HG03103 (cell line): ENCODE results near the gene HIP1.
"Not testable (repeated sequence)": the region's sequence is repeated elsewhere in the genome, so short reads cannot be mapped to it uniquely, and the experiment has no call there.

Experiments
- ATAC-seq: cut with Tn5 transposase; IDR thresholded peaks from one replicate; pipeline ENCODE4 v1.9.1; 2021; ENCODE audit warnings: low read depth; ENCODE audit not compliant: unreplicated experiment

HIP1 gene

DNA sequence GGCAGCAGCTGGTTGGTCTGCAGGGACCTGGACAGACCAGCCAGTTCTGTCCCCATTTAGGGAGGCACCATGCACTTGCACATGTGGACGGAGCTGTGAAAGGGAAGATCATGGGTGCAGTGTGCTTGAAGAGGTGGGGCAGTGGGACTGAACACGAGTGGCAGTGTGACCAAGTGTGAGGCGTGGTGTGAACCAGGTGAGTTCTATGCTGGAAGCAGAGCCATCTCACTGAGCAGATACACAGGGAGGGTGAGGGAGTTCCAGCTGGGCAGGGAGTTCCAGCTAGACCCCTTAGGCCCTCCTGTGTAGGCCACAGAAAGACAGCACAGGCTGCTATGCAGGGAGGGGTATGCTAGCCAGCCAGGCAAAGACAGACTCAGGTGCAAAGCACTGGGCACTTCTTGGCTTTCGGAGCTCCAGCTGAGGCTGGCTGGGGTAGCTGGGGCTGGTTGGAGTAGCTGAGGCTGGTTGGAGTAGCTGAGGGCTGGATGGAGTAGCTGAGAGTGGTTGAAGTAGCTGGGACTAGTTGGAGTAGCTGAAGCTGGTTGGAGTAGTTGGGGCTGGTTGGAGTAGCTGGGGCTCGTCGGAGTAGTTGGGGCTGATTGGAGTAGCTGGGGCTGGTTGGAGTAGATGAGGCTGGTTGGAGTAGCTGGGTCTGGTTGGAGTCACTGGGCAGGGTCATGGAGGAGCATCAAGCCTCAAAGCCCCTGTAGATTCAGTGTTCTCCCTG lies 90.9 kb downstream of the HIP1 start:
- no peak for ATAC-seq

DNA sequence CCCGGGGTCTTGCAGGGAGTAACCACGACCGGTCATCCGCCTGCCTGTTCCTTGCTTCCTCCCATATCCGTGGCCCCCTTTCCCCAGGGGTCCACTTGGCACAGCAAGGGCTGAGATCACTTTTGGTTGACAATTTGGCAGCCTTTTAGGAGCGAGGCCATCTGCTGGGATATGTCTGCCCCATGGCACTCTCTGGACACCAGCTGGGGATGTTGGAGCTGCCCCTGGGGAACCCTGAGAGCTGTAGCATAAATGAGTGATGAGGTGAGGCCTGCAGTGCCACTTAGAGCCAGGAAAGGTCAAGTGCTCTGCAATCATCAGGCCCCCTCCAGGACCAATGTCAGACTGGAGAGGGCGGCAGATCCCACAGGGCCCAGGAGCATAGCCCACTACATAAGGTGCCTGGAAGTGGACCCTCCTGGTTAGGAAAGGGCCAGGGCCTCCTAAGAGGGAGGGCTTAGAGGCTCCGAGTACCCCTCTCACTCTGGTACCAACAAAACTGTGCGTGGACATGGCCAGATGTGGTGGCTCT lies 92.1 kb downstream of the HIP1 start:
- ATAC-seq, result no peak

DNA sequence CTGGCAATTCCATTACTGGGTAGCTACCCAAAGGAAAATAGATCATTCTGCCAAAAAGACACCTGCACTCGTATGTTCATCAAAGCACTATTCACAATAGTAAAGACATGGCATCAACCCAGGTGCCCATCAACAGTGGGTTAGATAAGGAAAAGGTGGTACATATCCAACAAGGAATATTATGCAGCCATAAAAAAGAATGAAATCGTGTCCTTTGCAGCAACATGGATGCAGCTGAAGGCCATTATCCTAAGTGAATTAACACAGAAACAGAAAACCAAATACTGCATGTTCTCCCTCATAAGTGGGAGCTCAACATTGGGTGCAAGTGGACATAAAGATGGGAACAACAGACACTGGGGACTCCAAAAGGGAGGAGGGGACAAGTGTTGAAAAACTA lies 93.2 kb downstream of the HIP1 start:
- no peak for ATAC-seq

DNA sequence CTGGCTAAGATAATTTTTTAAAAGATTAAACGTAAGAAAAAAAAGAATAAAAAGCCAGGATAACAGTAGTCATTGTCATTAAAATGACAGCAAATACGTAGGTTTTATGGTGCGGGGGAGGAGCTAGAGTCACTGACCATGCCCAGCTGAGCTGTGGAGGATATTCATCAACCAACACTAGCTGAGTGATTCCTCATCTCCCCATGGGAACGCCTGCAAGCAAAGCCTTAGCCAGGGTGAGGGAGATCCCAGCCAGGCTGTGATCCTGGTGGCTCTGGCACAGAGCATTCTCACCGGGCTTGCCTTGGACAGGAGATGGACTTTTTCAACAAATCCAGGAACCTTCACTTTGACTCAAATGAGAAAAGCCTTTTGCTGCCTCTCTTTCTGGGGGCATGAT lies 94.2 kb downstream of the HIP1 start:
- ATAC-seq, result no peak

DNA sequence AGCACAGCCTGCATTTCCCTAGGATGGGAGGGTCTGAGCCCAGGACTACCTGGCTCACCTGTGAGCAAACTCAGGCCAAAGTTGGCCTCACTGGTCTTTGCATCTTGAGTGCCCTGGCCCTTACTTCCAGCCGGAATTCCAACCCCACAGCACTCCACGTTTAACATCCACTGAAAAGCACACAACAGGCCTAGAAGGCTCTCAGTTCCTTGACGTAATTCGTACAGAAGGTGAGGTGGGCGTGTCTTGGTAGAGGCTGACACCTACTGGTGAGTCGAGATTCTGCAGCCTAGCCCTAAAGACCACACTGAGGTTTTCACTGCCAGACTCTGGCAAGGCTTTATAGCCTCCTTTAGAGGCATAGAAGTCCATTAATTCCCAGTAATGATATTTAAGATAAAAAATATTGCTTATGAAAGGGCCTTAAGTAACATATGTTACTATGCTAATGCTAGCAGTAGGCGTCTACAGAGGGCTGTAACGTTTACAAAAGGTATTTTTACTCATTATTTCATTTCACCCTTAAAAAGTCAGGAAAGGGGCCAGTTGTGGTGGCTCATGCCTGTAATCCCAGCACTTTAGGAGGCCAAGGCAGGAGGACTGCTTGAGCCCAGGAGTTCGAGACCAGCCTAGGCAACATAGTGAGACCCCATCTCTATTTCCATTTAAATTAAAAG lies 95.8 kb downstream of the HIP1 start:
- ATAC-seq, result no peak

DNA sequence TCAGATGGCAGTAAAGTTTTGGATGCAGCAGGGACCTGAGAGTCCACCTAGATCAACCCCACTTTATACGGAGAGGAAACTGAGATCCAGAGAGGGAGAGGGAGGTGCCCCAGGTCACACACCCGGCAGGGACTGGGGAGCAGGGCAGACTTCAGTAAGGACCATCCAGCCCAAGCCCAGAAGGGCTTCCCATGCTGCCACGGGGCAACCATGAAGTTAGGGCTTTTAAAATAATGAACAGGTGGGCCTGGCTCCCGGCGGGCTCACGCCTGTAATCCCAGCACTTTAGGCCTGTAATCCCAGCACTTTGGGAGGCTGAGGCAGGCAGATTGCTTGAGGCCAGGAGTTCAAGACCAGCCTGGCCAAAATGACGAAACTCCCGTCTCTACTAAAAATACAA lies 98.5 kb downstream of the HIP1 start:
- ATAC-seq, result no peak

DNA sequence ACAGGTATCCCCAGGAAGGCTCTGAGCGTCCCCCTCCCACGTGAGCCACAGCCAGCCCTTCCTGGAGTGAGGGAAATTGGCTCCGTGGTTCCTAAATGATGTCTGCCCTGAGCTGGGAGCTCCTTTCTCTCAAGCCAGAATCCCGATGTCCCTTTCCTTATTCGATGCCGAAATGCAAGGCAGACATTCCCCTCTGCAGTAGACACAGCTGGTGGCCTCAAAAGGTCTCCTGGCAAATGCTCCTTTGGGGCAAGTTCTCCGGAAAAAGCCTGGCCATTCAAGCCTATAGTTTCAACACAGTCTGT lies 98.9 kb downstream of the HIP1 start:
- ATAC-seq, result no peak

DNA sequence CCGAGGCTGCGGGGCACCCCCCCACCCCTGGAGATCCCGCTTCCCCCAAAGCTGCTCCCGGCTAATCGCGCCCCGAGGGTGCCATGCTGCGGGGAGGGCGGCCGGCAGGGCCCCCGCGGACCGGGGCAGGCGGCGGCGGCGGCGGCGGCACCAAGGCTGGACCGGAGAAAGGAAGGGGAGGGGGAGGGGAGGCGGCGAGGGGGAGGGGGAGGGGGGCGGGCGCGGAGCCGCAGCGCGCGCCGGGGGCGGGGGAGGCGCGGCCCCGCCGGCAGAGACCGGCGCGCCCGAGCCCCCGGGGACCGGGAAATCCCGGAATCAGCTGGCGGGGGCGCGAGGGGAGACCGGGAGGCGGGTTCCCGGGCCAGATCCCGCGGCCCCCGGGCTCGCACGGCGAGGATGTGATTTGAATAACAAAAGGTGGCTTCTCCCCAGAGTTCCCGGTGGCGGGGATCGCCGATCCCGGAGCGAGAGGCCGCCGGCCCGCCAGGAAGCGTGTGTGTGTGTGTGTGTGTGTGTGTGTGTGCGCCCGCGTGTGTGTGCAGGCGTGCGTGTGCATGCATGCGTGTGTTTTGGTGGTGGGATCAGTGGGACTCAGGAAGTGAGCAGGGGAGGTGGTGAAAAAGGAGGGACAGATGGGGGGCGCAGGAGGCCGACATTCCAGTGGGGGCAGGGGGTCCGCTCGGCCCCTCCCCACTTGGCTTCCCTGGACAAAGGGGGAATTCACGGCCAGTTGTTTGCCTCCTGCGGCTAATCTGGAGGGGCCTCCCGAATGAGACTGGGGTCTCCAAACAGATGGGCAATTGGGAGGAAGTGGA lies 99.5 kb downstream of the HIP1 start:
- no peak for ATAC-seq

DNA sequence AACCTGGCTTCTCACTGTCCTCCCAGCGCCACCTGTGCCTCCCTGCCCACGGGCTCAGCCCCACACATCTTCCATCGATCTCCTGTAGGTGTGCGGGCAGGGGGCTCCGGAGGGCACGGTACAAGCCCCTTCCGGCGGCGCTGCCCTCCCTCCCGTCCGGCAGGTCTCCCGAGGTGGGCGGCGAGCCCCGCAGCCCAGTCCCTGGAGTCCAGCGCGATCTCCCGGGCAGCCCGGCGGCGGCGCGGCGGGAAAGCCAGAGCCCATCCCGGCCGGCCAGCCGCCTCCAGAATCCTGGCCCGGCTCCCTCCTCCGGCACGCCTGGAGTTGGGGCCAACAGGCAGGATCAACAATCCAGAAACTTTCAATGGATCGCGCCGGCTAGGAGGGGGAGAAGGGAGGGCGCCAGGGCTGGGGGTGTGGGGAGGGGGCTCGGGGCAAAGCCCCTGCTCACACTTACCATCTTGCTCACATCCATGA lies 100.1 kb downstream of the HIP1 start:
- ATAC-seq, result no peak

DNA sequence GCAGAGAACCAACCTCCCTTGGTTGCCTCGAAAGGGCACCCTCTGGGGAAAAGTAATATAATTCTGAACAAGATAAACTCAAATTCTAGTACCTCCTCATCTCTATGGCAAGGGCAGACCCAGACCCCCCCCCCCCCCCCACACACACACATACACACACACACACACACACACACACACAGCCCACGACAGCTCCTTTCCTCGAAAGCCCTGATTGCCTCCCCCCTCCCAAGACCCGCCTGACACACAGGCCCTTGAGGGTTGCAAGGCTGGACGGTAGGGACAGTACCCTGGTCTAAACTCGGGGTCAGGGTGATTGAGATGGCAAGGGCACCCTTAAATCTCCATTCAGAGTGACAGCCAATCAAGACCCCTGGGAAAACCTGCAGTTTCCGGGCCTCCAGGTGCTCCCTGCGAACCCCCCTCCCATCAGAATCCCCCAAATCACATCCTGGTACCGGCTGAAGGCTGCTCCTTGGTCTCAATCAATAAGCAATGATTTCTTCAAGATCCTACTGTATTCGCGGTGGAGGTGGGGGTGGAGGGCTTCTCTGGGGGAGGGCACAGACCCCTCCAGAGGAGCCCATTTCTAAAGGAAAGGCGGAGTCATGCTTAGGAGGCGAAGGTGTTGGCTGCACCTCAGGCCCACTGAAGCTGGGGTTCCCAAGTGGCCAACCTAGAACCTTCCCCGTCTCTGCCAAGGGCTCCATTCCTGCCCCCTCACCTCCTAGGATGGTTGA lies 100.7 kb downstream of the HIP1 start:
- no peak for ATAC-seq

DNA sequence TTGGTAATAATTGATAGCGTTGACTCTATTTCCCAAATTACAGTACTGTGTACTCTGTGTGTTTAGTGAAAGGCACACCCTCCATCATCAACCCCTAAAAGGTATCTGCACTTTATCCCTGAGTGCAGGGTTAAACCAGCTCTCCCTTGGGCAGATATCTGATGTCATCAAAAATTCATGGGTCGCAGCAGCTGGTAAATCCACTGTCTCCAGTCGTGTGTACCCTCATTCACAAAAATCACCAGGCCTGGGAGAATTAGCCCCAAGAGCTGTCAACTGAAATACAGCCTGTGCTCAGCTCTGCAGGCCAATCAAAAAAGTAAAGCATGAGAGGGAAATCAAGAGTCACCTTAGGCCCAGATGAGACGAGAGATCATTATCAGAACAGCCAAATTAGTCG lies 103.7 kb downstream of the HIP1 start:
- ATAC-seq, result no peak

DNA sequence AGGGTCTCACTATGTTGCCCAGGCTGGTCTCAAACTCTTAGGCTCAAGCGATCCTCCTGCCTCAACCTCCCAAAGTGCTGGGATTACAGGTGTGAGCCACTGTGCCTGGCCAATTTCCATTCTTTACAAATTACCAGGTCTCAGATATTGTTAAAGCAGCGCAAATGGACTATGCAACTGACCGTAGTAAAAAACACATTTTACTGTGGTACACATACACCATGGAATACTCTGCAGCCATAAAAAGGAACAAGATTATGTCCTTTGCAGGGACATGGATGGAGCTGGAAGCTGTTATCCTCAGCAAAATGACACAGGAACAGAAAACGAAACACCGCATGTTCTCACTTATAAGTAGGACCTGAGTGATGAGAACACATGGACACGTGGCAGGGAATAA lies 106.2 kb downstream of the HIP1 start:
- not testable (repeated sequence) for ATAC-seq

DNA sequence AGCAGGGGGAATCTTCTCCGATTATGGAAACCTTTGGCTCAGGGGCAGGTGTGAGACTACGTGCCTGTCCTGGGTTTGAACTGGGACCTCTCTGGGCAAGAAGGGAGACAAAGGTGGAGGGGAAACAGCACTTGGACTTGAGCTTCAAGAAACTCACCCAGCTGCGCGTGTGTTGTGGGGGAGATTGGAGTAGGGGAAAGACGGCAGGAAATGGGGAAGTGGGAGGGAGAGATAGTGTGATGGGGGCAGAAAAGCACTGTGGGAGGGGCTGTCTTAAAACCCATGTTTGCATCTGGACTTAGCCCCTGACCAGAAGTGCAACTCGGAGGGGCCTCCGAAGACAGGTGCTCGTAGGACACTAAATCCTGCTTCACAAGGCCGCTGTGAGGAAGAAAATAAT lies 107.0 kb downstream of the HIP1 start:
- no peak for ATAC-seq

DNA sequence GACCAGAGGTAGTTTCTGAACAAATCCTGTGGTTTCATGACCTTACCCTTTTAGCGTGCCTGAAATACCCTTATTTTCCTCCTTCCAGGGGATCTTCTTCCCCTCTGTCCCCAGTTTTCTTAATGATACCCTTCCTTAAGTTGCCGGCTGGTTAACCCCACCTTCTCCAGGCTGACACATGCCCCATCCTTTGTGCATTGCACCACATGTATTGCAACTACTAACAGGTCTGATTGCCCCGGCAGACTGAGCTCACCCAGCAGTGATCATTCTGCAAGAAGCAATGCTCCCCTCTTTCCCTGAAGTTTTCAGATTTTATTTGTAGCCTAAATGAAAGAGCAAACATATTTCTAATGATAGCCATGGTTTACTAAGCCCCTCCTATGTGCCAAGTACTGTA lies 108.2 kb downstream of the HIP1 start:
- ATAC-seq, result no peak

DNA sequence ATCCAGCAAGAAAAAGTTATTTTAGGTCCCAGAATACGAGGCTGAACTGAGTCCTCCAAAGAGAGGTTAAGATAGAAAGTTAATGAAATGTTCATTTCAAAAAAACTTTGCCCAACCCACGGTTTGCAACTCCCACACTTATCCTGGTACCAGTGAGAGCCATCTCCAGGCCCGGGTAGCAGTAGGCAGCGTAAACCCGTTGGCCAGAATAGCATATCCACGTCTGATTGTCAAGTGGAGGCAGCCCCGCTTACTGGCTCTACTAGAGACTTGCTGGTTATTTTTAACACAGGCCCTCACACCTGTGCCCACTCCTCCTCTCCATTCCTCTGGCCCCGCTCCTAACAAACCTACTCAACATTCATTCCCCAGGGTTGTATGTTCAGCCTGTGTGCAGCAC lies 109.7 kb downstream of the HIP1 start:
- ATAC-seq, result no peak

DNA sequence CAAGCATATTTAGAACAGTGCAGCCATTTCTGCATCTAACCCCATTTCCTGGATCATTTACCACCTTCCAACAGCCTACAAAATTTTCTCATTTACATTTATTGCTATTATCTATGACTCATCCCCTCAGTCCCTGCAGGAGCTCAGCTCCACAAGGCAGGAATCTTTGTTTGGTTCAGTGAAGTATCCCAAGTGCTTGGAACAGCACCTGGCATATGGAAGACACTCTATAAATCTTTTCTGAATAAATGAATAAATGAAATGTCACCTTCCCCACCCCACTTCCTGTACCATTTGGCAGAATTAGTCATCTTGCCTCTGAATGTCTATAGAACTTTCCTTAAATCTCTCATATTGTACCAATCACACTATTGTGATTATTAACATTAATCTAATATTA lies 110.7 kb downstream of the HIP1 start:
- ATAC-seq, result no peak

DNA sequence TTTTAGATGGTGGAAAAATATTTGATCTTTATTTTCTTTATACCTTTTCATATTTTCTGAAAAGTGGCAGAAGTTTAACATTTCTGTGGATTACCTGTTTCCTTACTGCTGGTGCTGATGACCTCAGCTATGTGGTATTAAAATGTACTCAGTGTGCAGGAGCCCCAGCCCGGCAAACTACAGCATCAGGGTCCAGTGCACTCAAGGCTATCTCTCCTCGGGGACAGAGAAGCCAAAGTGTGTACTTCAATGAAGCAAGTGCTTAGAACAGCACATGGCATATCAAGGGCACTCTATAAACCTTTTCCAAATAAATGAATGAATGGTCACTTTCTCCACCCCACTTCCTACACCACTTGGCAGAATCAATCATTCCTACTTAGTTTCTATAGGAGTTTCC lies 111.8 kb downstream of the HIP1 start:
- ATAC-seq, result no peak

DNA sequence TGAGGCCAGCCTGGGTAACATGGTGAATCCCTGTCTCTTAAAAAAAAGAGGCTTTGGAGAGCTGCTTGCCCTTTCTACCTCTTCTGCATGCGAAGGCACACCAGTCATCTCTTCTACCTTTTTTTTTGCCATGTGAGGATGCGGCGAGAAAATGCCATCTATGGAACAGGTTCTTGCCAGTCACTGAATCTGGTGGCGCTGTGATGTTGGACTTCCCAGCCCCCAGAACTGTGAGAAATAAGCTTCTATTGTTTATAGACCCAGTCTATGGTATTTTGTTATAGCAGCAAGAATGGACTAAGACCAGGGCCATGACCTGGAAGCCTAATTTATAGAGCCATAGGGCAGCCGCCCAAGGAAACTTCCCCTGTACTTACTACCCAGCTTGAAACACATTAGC lies 112.9 kb downstream of the HIP1 start:
- no peak for ATAC-seq

DNA sequence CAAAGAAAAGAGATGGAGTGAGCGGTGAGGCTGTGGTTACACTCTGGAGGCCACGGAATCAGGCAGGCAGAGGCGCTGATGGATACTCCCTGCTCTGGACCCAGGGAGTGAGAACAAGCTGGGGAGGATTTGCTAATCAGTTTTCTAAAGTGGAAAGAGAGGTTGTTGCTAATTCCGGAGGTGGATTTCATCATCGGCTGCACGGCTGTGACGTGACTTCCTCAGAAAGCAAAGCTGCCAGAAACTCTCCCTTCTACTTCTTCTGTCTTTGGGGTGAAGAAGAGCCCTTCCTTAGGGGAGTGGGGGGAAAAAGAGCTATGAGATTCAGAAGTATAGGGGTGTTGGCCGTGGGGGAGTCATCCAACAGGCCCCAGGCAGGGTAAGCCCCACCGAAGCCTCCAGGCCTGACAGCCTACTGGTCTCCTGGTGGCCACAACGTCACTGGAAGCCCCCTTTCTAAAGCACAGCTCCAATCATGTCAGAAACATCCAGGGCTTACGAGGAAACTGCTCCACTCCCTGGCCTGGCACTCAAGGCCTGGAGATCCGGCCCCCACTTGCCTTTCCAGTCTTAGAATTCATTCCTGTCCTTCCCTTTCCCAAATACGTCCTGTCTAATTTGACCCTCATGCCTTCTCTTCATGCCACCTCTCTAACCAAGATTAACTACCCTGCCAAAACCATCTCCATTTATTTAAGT lies 114.5 kb downstream of the HIP1 start:
- ATAC-seq, result no peak
